Hepatocyte (in vitro differentiated cells): ENCODE measurements around the gene TUBB1. TPM values are rescaled to one million over a fixed set of nuclear protein-coding genes. Genes with fewer than 3 reads are reported as not detected.

Source experiments
- DNase-seq: peaks from one replicate; pipeline ENCODE4 v3.0.0-alpha.2; 2016; ENCODE audit warnings: low spot score
- H2AFZ ChIP-seq: fragments of 200-600 bp; sonication (generic); 2 replicates; pipeline ENCODE4 v1.6.0; 2016; ENCODE audit warnings: antibody characterized with exemption, mild to moderate bottlenecking
- H3K27ac ChIP-seq: fragments of 200-600 bp; sonication (generic); 2 replicates; pipeline ENCODE4 v1.5.1; 2016; ENCODE audit warnings: mild to moderate bottlenecking
- H3K27me3 ChIP-seq: fragments of 200-600 bp; sonication (generic); 2 replicates; pipeline ENCODE4 v1.6.1; 2016
- H3K36me3 ChIP-seq: fragments of 200-600 bp; sonication (generic); replicated peaks from 2 replicates; pipeline ENCODE4 v1.5.1; 2016; ENCODE audit warnings: low read depth; ENCODE audit not compliant: insufficient read depth
- H3K4me1 ChIP-seq: fragments of 200-600 bp; sonication (generic); 2 replicates; pipeline ENCODE4 v1.5.1; 2016; ENCODE audit warnings: mild to moderate bottlenecking, moderate library complexity; ENCODE audit not compliant: insufficient read depth
- H3K4me2 ChIP-seq: fragments of 200-600 bp; sonication (generic); 2 replicates; pipeline ENCODE4 v1.6.0; 2016
- H3K4me3 ChIP-seq: fragments of 200-600 bp; sonication (generic); 2 replicates; pipeline ENCODE4 v1.5.1; 2016; ENCODE audit warnings: mild to moderate bottlenecking
- H3K79me2 ChIP-seq: fragments of 200-600 bp; sonication (generic); 2 replicates; pipeline ENCODE4 v1.6.0; 2017; ENCODE audit warnings: mild to moderate bottlenecking
- H3K9me2 ChIP-seq: fragments of 200-600 bp; sonication (generic); replicated peaks from 2 replicates; pipeline ENCODE4 v1.6.0; 2017; ENCODE audit warnings: mild to moderate bottlenecking; ENCODE audit not compliant: insufficient read depth
- H3K9me3 ChIP-seq: fragments of 200-600 bp; sonication (generic); 2 replicates; pipeline ENCODE4 v1.5.1; 2016; ENCODE audit warnings: low read depth, mild to moderate bottlenecking
- H4K20me1 ChIP-seq: fragments of 200-600 bp; sonication (generic); 2 replicates; pipeline ENCODE4 v1.6.0; 2016; ENCODE audit warnings: mild to moderate bottlenecking; ENCODE audit not compliant: insufficient read depth, poor library complexity, severe bottlenecking
- EZH2 ChIP-seq: fragments of 200-600 bp; sonication (generic); IDR thresholded peaks from 2 replicates; pipeline ENCODE4 v1.6.1; 2016; ENCODE audit warnings: antibody characterized with exemption, mild to moderate bottlenecking, borderline replicate concordance
- EZH2phosphoT487 ChIP-seq: fragments of 200-600 bp; sonication (generic); IDR thresholded peaks from one replicate; pipeline ENCODE4 v1.6.1; 2018; ENCODE audit warnings: antibody characterized with exemption, mild to moderate bottlenecking, low read depth, moderate library complexity; ENCODE audit not compliant: unreplicated experiment, severe bottlenecking
- whole genome bisulfite sequencing: methylation state at CpG from one replicate; pipeline ENCODE4 v1.1.6; 2016; ENCODE audit warnings: low lambda C conversion rate; ENCODE audit errors: missing lambda C conversion rate; 5-methylcytosine and 5-hydroxymethylcytosine counted together
- polyA plus RNA-seq: library from polyadenylated mRNA; unstranded; fragments of >200 nt; fragmentation: Nextera tagmentation; extraction: Ambion mirVana; gene quantifications from 2 replicates; pipeline ENCODE4 v1.2.1, GENCODE V29; 2016
- total RNA-seq: library from RNA; depleted of rRNA; stranded (reverse); fragments of >200 nt; gene quantifications from 2 replicates; pipeline ENCODE4 v1.2.3, GENCODE V29; 2014
- TF ChIP-seq, protein P1 (sequence below): fragments of 200-600 bp; sonication (generic); IDR thresholded peaks from 2 replicates; pipeline ENCODE4 v1.5.1; 2016; ENCODE audit warnings: antibody characterized with exemption, mild to moderate bottlenecking; ENCODE audit not compliant: poor library complexity

TUBB1 gene
- total and polyA plus RNA-seq, 2 experiments from 2014 or later: 0.05 to 0.10 TPM

DNA sequence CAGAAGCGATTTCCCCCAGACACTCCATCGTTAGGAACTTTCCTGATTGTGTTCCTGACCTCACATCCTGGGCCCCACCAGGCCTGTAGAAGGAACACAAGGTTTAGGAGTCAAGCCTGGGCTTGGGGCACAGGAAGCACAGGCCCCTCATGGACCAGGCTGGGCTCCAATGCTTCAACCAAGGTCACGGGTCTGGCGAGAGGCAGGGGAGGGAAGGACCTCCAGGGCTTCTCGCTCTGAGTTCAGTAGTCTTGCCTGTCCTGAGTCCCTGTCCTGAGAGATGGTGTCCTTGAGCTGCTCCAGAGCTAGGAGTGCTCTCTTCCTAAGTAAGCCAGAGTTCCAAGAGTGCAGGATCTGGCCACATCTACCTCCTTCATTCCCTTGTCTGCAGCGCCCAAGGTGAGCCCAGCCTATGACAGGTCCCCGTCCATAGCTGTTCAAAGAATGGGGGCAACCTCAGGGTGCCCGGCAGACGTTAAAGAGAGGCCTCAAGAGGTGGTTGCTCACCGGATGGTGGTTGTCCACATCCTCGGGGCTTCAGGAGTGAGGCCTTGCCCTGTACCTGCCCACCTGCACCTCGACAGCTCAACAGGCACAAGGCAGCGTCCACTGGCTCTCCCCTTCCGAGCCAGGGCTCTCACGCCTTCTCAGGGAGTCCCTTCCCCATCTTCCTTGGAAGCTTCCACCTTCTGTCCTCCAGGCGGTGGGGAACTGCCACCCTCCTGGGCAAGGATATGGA is 1.6 kb upstream of the TUBB1 start:
- Histone ChIP-seq H3K27ac (no peak overlapping the region), H3K27me3 (no peaks in the 10 kb centered on the region)

DNA sequence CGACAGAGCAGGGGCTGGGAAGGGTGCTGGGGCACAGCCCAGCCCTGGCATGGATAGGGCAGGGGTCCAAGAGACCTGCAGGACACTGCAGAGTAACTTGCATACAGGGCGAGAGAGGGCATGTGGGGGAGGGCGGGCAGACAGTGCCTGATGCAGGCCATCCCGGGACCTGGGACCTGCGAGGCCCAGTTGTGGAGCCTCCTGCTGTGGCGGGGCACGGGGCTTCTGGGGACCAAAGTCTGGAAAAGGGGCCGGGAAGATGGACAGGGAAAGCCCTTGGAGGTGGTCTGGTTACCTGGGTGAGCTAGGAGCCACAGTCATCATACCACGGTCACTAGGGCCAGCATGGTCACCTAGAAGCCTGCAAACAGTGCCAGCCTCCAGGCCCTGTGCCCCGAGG is 412 bp upstream of the TUBB1 start:
- H3K27ac ChIP-seq: no peak overlapping the region
- H4K20me1 ChIP-seq: no peaks in the 10 kb centered on the region
- no peaks in the 10 kb centered on the region for H3K79me2 ChIP-seq
- 96% methylated on average over 10 of the region's 10 CpGs for WGBS
- H3K27me3 ChIP-seq: no peaks in the 10 kb centered on the region
- no peak overlapping the region for H2AFZ ChIP-seq
- H3K9me3 ChIP-seq: no peaks in the 10 kb centered on the region
- peaks cover 4% of the 10 kb centered on the region for H3K4me1 ChIP-seq
- no peak for TF ChIP-seq EZH2
- TF ChIP-seq EZH2phosphoT487: no peak
- TF ChIP-seq, protein P1, sequence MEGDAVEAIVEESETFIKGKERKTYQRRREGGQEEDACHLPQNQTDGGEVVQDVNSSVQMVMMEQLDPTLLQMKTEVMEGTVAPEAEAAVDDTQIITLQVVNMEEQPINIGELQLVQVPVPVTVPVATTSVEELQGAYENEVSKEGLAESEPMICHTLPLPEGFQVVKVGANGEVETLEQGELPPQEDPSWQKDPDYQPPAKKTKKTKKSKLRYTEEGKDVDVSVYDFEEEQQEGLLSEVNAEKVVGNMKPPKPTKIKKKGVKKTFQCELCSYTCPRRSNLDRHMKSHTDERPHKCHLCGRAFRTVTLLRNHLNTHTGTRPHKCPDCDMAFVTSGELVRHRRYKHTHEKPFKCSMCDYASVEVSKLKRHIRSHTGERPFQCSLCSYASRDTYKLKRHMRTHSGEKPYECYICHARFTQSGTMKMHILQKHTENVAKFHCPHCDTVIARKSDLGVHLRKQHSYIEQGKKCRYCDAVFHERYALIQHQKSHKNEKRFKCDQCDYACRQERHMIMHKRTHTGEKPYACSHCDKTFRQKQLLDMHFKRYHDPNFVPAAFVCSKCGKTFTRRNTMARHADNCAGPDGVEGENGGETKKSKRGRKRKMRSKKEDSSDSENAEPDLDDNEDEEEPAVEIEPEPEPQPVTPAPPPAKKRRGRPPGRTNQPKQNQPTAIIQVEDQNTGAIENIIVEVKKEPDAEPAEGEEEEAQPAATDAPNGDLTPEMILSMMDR: no peak
- H3K9me2 ChIP-seq: no peaks in the 10 kb centered on the region
- no peaks in the 10 kb centered on the region for H3K36me3 ChIP-seq
- H3K4me3 ChIP-seq: no peak overlapping the region
- no peak overlapping the region for H3K4me2 ChIP-seq
- no peak for DNase-seq

More for the DNA sequence above, 1.6 kb upstream of the TUBB1 start:
- WGBS: 95% methylated on average over 16 of the region's 16 CpGs
- no peak for DNase-seq
- no peak overlapping the region for H3K4me2 ChIP-seq
- H3K9me2 ChIP-seq: no peaks in the 10 kb centered on the region
- peaks cover 4% of the 10 kb centered on the region for H3K4me1 ChIP-seq
- TF ChIP-seq, protein P1: no peak
- TF ChIP-seq EZH2 (no peak), EZH2phosphoT487 (no peak)
- no peaks in the 10 kb centered on the region for H3K79me2 ChIP-seq
- H3K36me3 ChIP-seq: no peaks in the 10 kb centered on the region
- H3K4me3 ChIP-seq: no peak overlapping the region
- H3K9me3 ChIP-seq: no peaks in the 10 kb centered on the region
- no peak overlapping the region for H2AFZ ChIP-seq
- no peaks in the 10 kb centered on the region for H4K20me1 ChIP-seq

DNA sequence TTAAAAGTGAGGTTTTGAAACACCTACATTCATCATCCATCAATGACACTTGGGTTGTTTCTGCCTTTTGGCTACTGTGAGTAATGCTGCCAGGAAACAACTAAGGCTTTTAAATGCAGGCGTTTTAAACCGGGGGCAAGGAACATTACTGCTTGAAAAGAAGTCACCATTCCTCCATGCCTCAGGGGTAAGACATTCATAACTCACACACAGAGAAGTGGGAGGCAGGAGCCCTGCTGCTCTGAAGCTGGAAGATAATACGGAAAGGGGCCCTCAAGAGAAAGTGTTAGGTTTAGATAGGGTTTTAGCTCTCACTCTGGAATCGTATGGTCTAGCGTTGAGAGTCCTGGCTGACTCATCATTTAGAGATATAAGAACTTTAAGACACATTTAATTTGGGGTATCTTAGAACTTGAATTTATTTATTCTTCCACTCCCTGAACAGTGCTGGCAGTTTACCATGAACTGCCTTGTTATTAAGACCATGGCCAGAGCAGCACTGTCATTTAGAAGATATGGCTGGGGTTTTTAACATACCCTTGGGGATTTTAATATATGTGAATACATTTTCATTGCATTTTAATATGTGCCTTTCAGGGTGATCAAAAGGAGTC is 1.8 kb downstream of the TUBB1 start:
- no peak overlapping the region for H3K27ac ChIP-seq

More for the DNA sequence above, 1.8 kb downstream of the TUBB1 start:
- peaks cover 4% of the 10 kb centered on the region for H3K4me1 ChIP-seq
- peaks cover 3% of the 10 kb centered on the region for H3K36me3 ChIP-seq
- WGBS: 30% methylated on average over 5 of the region's 5 CpGs
- no peaks in the 10 kb centered on the region for H3K9me2 ChIP-seq
- TF ChIP-seq EZH2: no peak
- TF ChIP-seq EZH2phosphoT487: no peak
- TF ChIP-seq, protein P1: no peak
- DNase-seq: no peak
- H3K79me2 ChIP-seq: peaks cover 11% of the 10 kb centered on the region
- H2AFZ ChIP-seq: no peak overlapping the region
- H3K4me3 ChIP-seq: no peak overlapping the region
- H3K9me3 ChIP-seq: no peaks in the 10 kb centered on the region
- H3K27me3 ChIP-seq: no peaks in the 10 kb centered on the region
- peaks cover 2% of the 10 kb centered on the region for H4K20me1 ChIP-seq
- no peak overlapping the region for H3K4me2 ChIP-seq
